OCI-LY3 (cell line): Measurements from ENCODE around the gene POP7.

ENCODE experiments used
- CTCF ChIP-seq: fragments of 200-600, 300-600 bp; sonication (generic); IDR thresholded peaks from 2 replicates; pipeline ENCODE4 v1.5.1; 2014; ENCODE audit warnings: antibody characterized with exemption, low read length, low read depth
- EZH2phosphoT487 ChIP-seq: fragments of 200-600 bp; shearing (Covaris generic); IDR thresholded peaks from 2 replicates; pipeline ENCODE4 v1.6.1; 2018; ENCODE audit warnings: antibody characterized with exemption, mixed run types, low read depth

- TF ChIP-seq CTCF (peak; percentile 86), EZH2phosphoT487 (no peak)
Measured at GRCh38 chr7:100705320-100705752, 585 bp upstream of the POP7 start.
